HG03558 (cell line): ENCODE data around the gene FAM217B.
"Not testable (repeated sequence)": the region's sequence is repeated elsewhere in the genome, so short reads cannot be mapped to it uniquely, and the experiment has no call there.

ENCODE experiments used
- ATAC-seq: cut with Tn5 transposase; IDR thresholded peaks from one replicate; pipeline ENCODE4 v1.9.1; 2021; ENCODE audit warnings: moderate number of reproducible peaks; ENCODE audit not compliant: unreplicated experiment; ENCODE audit errors: extremely low read depth

Gene FAM217B

DNA sequence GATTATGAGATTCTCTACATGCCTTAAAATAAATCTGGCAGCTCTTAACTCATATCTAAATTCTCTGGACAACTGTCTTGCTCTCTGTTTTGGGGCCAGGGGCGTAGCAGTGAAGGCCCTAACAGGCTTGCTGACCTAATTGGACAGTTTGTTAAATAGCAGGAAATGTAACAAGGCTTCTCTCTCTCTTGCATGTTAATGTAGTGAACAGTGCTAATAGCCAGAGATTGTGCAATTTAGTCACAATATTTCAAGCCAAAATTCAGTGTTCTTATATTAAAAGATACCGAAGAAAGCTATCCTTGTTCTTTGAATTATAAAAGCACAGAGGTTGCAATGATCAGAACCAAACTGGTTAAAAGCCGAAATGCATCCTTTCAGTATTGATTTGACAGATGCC lies 3.0 kb upstream of the FAM217B start:
- no peak for ATAC-seq

DNA sequence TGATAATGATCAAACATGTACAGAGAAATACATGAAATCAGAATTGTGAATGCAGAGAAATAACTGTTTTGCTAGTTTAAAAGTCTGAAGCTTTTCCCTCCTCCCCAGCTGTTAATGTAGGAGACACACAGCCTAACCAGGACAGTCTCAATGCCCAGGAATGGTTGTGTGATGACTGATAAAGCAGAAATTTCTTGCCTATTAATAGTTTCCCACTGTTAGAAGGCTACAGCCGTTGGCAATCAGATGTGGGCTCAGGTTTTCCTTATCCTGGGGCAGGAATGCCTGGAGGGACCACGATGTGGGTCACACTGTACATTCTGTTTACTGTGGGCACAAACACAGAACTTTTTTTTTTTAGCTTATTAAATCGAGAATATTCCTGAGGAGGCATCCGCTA lies 2.0 kb upstream of the FAM217B start:
- no peak for ATAC-seq

GRCh38 chr20:59938696-59939051 lies 1.5 kb upstream of the FAM217B start:
- no peak for ATAC-seq

GRCh38 chr20:59939052-59939878 lies 924 bp upstream of the FAM217B start:
- ATAC-seq: no peak

DNA sequence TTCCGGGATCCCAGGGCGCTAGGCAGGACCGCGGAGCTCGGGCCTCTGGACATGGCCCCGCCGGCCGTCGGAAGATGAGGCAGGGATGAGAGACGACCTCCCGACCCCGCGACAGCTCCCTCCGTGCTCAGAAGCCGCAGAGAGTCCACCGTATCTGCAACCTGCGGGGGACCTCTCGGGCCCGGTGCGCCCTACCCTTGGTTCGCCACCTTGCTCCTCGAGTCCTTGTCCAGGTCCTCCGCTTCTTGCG lies 385 bp upstream of the FAM217B start:
- ATAC-seq: peak; percentile 19

DNA sequence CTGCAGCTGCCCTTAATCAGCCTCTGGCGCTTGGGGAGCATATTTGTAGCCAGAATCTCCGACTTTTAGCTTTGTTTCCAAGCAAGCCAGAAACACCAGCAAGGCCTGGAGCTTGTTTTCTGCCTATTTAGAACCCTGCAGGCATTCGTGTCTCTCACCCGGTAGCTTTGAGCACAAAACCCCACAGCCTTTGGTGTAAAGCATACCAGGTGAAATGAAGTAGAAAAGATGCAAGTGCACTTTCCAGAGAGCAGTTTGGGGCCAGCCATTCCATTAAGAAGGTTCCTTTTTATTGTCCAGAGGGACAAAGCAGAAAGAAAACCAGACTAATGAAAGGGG lies 736 bp downstream of the FAM217B start:
- ATAC-seq: no peak

DNA sequence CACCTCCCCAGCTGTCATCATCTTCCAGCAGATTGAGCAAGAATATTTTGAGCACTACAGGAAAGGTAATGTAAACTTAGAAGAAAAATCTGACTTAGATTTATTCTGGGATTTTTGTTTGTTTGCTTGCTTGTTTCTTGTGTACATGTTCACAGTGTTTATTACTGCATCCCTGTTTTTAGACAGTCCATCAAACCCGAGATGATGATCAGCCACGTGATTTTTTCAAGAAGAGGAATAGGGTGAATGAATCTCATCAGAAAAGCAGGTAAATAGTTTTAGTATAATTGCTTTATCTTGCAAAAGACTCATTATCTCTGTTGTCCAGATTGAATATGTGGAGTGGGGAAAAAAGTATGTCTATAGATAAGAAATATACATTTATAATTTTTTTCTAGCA lies 2.1 kb downstream of the FAM217B start:
- no peak for ATAC-seq

- ATAC-seq: no peak
These were observed 4.5 kb downstream of the FAM217B start for GRCh38 chr20:59944726-59945125.

GRCh38 chr20:59945175-59945574 lies 5.0 kb downstream of the FAM217B start:
- no peak for ATAC-seq

GRCh38 chr20:59945731-59946130 lies 5.5 kb downstream of the FAM217B start:
- no peak for ATAC-seq

DNA sequence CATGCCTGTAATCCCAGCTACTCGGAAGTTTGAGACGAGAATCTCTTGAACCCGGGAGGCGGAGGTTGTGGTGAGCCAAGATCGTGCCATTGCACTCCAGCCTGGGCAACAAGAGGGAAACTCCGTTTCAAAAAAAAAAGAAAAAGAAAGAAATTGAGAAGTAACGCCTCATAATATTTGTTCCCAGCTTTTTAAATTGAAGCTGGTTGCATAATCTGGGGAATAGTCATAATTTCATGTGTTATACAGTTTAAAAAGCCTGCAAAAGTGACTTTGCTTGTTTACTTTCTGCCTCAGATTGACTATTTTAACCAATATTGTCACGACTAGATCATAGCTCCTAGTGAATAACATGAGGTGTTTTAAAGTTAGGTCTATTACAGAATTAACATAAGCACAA lies 7.2 kb downstream of the FAM217B start:
- no peak for ATAC-seq

GRCh38 chr20:59948212-59948611 lies 8.0 kb downstream of the FAM217B start:
- ATAC-seq: no peak

- no peak for ATAC-seq
These were observed 8.9 kb downstream of the FAM217B start for GRCh38 chr20:59948828-59949720.

DNA sequence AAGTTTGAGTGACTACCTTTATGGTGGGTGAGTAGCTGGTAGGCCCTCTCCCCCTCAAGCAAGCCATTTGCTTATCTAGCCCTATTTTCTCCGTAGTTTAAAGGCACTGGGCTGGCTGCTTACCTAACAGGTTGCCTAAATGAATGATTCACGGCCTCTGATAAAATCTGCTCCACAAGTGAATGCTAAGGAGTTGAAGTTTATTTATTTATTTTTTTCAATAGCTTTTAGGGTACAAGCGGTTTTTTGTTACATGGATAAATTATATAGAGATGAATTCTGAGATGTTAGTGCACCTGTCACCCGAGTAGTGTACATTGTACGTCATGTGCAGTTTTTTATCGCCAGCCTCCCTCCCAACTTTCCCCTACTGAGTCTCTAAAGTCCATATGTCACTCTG lies 9.7 kb downstream of the FAM217B start:
- ATAC-seq: no peak

GRCh38 chr20:59954718-59955117 lies 14.5 kb downstream of the FAM217B start:
- ATAC-seq: no peak

- ATAC-seq: no peak
These were observed 15.1 kb downstream of the FAM217B start for GRCh38 chr20:59955131-59955796.

DNA sequence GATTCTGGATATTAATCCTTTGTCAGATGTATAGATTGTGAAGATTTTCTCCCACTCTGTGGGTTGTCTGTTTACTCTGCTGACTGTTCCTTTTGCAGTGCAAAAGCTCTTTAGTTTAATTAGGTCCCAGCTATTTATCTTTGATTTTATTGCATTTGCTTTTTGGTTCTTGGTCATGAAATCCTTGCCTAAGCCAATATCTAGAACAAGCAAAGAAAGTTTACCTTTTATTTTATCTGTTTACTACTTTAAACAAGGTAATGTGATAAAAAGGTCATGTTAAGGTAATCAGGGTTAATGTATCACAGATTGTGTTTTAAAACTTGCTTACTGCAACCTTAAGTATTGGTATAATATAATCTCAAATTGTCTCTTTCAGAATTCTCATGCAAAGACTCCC lies 17.4 kb downstream of the FAM217B start:
- ATAC-seq: not testable (repeated sequence)

- no peak for ATAC-seq
These were observed 17.9 kb downstream of the FAM217B start, which contains the start of gene CDH26 for GRCh38 chr20:59958123-59958522. Gene CDH26 (plus strand): TSS chr20:59958423. CDS start chr20:59958727, 304 bp downstream.

GRCh38 chr20:59958626-59959025 lies 18.4 kb downstream of the FAM217B start:
- ATAC-seq: no peak

- no peak for ATAC-seq
These were observed 21.2 kb downstream of the FAM217B start for GRCh38 chr20:59961423-59961822.

DNA sequence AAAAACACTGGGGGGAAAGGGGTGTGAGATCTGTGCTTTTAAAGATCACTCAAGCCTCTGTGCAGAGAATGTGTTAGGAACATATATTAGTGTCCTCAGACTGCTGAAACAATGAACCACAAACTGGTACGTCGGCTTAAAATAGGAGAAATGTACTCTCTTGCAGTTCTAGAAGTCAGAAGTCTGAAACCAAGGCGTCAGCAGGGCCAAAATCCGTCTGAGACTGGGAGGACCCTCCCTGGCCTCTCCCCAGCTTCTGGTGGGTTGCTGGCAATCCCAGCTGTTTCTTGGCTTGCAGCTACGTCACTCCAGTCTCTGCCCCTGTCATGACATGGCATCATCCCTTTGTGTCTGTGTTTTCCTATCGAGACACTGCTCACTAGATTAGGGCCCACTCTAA lies 22.0 kb downstream of the FAM217B start:
- ATAC-seq: no peak
